Stimulated activated CD4-positive, alpha-beta T cell treated with anti-CD3 and anti-CD28 coated beads, Interleukin-15, amount 100 ng/mL, for 1 hour (primary cell): ENCODE measurements around the gene POP7.
"Not testable (repeated sequence)": the region's sequence is repeated elsewhere in the genome, so short reads cannot be mapped to it uniquely, and the experiment has no call there.

Source experiments
- DNase-seq, 2 donors: peaks; one replicate each; pipeline ENCODE4 v3.0.0-alpha.2; 2020; ENCODE audit warnings: low read depth in 1 of 2, low spot score in 1 of 2

POP7 gene

DNA sequence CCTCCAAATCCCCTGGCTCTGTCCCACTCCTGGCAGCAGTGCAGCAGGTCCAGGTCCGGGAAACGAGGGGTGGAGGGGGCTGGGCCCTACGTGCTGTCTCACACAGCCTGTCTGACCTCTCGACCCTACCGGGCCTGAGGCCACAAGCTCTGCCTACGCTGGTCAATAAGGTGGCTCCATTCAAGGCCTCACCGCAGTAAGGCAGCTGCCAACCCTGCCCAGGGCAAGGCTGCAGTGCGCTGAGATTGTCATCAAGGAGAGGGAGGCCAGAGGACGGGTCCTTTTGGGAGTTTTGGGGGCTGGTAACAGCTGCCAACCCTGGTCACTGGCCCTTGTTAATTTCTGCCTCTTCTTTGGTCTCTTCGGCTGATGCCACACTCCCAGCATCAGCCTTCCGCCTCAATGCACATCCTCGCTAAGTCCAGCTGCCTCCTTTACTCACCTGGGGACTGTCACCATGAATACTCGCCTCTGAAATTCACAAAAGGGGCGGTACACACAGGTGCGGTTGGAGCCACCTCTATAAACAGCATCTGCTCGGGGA, 17.9 kb downstream of the POP7 start:
- DNase-seq: no peak

DNA sequence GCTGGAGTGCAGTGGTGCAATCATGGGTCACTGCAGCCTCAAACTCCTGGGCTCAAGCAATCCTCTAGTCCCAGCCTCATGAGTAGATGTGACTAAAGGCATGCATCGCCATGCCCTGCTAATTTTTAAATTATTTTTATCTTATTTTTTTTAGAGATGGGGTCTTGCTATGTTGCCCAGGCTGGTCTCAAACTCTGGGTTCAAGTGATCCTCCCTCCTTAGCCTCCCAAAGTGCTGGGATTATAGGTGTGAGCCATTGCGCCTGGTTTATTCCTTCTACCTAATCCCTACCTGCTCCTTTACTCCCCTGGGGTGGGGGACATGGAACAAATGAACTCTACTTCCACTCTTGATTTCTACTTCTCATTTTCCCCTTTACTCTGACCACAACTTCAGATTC, 18.4 kb downstream of the POP7 start:
- not testable (repeated sequence) for DNase-seq

DNA sequence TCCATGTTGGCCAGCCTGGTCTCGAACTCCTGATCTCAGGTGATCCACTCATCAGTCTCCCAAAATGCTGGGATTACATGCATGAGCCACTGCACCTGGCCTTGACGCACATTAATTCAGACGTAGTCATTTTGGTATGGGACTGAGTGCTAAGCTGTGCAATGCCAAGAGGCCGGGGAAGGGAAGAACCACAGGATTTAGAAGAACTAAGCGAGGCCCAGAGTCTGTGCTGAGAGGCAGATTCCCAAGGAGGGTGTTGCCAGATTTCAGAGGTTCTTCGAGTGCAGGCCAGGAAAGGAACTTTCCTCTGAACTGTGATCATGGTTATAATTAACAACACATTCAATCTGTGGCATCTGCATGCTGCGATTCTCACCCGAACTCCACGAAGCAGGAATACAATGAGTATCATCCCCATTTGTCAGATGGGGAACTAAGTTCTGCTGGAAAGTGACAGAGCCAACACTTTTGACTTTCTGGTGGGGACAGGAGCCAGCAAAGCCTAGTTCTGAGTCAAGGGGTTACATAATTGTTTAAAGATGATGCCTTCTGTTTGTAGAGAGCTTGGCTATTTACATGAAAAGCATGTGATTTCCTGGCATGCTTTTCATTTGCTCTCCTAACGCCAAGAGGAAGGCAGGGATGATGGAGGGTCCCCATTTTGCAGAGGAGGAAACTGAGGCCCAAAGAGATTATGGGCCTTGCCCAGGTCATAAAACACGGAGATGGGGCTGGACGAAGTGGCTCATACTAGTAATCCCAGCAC, 21.3 kb downstream of the POP7 start:
- DNase-seq: no peak

DNA sequence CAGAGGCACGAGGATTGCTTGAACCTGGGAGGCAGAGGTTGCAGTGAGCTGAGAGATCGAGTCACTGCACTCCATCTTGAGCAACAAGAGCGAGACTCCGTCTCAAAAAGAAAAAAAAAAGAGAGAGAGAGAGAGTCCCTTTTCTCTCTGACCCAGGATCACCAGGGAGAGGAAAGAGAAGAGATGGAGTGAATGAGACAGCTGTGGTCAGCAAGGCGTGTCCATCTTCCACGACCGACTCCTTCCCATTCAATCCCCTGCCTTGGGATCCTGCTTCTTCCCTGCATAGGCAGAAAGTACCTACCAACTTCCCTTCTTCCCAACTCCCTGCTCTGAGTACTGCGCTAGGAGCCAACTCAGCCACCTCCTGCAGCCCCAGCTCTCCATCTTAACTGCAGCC, 22.3 kb downstream of the POP7 start:
- DNase-seq: no peak

DNA sequence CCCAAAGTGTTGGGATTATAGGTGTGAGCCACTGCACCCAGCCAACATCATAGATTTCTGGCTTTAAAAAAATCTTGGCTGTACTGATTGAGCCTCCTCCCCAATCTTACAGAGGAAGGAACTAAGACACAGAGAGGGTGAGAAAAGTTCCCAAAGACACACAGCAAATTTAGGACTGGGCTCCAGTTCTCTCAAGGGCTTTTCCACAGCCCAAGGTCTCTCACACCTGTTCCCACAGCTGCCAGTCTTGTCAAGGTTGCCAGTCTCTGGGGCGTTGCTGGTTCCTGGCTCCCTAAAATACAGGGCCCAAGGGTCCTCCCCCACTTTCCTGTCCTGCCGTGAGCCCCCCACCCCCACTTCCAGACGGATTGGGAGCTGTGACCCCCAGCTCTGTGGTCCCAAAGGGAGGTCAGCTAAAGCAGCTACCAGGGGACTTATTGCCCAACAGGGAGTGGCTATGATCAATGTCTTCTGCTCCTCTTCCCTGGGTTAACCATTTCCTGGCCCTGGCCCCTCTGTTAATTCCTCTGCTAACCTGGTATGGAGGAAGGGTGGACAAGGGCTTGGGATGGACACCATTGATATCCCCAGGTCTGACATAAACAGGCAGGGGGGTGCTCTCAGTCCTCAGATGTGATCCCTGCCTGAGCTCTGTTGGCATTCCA, 24.3 kb downstream of the POP7 start:
- no peak for DNase-seq

DNA sequence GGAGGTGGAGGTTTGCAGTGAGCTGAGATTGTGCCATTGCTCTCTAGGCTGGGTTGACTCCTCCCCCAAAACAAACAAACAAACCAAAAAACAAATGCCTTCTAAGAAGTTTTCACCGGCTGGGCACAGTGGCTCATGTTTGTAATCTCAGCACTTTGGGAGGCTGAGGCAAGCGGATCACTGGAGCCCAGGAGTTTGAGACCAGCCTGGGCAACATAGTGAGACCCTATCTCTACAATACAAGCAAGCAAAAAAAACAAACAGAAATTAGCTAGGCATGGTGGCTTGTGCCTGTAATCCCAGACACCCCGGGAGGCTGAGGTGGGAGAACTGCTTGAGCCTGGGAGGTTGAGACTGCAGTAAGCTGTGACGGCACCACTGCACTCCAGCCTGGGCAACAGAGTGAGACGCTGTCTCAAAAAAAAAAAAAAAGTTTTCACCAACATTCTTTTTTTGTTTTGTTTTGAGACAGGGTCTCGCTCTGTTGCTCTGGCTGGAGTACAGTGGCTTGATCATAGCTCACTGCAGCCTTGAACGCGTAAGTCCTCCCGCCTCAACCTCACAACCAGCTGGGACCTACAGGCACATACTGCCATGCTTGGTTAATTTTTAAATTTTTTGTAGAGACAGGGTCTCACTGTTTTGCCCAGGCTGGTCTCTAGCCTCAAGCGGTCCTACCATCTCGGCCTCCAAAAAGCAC, 26.2 kb downstream of the POP7 start:
- no peak for DNase-seq

DNA sequence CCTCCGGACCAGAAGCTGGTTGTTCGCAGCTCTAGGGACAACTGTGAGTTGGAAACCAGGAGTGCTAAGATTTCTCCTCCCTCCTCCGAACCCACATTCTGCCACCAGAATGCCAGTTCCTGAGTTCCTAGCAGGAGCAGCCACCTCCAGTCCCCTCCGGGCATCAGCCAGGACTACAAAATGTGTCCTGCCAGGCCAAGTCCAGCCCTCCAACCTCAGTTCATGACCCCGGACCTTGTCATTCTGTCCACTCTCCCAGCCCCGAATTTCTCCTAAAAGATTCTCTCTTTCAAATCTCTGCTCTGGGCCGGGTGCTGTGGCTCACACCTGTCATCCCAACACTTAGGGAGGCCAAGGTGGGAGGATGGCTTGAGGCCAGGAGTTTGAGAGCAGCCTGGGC, 29.8 kb downstream of the POP7 start:
- DNase-seq: no peak

DNA sequence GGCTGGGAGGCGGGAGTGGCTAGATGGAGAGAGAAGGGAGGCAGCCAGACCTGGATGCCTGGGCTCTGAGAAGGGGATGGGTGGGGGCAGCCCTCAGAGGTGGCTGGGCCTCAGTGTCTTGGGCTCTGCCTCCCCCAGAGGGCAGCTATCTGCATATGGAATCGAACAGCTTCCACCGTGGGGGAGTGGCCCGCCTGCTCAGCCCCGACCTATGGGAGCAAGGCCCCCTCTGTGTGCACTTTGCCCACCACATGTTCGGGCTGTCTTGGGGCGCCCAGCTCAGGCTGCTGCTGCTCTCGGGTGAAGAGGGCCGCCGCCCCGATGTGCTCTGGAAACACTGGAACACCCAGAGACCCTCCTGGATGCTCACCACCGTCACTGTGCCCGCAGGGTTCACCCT, 30.8 kb downstream of the POP7 start:
- no peak for DNase-seq

DNA sequence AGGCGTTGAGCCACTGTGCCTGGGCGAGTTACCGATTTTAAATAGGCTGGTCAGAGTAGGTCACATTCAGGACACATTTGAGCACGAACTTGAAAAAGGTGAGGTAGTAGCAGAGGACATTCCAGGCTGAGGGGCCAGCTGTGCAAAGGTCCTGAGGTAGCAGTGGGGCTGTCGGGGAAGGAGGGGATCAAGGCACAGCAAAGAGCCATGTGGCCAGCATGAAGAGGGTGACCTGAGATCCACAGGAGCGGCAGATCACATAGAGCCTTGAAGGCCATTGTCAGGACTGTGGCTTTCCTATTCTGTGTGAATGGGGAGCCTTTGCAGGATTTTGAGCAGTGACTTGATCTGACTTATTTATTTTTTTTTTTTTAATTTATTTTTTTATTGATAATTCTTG, 34.0 kb downstream of the POP7 start:
- no peak for DNase-seq

DNA sequence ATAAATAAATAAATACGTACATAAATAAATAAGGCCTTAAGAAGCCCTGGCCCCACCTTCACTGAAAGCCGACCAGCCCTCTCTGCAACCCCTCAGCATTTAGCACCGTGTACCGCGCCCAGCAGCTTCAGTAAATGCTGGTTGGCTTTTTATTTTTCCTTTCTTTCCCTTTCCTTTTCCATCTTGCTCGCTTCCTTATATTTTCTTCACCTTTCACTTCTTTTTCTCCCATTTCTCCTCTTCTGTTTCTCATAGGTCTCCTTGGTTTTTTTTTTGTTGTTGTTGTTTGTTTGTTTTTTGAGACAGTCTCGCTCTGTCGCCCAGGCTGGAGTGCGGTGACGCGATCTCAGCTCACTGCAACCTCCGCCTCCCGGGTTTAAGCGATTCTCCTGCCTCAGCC, 38.7 kb downstream of the POP7 start:
- no peak for DNase-seq

DNA sequence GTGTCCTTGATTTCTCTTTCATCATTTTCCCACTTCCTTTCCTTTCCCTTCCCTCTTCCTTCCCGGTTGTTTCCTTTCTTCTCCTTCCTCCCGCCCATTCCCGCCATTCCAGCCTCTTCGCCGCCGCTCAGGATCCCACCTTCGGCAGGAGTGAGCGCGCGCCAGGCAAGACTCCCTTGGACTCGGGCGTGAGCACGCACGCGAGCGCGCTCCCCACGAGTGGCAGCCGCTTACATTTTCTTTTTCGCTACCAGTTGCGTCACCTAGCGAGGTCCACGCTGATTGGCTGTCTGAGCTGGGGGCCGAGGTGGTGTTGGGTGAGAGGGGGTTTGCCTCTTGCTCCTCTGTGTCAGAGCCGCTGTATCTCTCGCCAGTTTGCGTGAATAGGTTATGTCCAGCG, 39.3 kb downstream of the POP7 start:
- no peak for DNase-seq

DNA sequence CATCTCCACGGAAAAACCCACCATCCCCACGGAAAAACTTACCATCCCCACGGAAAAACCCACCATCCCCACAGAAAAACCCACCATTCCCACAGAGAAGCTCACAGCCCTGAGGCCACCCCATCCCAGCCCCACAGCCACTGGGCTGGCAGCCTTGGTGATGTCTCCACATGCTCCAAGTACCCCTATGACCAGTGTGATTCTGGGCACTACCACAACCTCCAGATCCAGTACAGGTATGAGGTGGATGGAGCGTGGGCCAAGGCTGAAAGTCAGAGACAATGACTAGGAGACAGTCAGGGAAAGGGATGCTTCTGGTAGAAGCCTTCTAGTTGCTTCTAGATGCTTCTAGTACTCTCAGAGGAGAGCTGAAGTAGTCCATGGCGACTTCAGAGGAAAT, 47.1 kb downstream of the POP7 start:
- no peak for DNase-seq

DNA sequence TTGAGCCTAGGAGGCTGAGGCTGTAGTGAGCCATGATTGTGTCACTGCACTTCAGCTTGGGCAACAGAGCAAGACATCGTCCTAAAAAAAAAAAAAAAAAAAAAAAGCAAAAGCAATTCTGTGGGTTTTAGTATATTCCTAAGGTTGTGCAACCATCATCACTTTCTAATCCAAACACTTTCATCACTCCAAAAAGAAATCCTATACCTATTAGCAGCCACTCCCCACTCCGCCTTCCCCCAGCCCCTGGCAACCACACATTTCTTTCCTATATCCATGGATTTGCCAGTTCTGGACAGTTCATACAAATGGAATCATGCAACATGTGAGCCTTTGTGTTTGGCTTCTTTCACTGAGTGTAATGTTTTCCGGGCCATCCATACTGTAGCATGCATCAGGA, 47.8 kb downstream of the POP7 start:
- DNase-seq: no peak
